Activated CD4-positive, alpha-beta memory T cell treated with anti-CD3 and anti-CD28 coated beads, Interleukin-2, amount 10 ng/mL, durations not matched to agents 7 days and 5 days (primary cell): Measurements from ENCODE around the gene DPEP2NB. TPM values are rescaled to one million over a fixed set of nuclear protein-coding genes. Genes with fewer than 3 reads are reported as not detected.
"Not testable (repeated sequence)": the region's sequence is repeated elsewhere in the genome, so short reads cannot be mapped to it uniquely, and the experiment has no call there.

Experiments used
- CTCF ChIA-PET: fragments of 350-600 bp; sonication (Branson Sonifier 250); formaldehyde crosslinking; loops from one replicate; lab custom pipeline; 2021; ENCODE audit warnings: antibody characterized with exemption, inconsistent platforms; lab: Charles Lee
- POLR2A ChIA-PET: fragments of 350-600 bp; sonication (Branson Sonifier 250); formaldehyde crosslinking; loops from one replicate; lab custom pipeline; 2021; ENCODE audit warnings: antibody characterized with exemption; lab: Charles Lee
- DNase-seq: peaks from one replicate; pipeline ENCODE4 v3.0.0-alpha.2; 2020
- H3K27ac Mint-ChIP-seq: one replicate; pipeline ENCODE4 v1.8.0; 2021; ENCODE audit warnings: mild to moderate bottlenecking, mixed read lengths
- H3K27me3 Mint-ChIP-seq: one replicate; pipeline ENCODE4 v1.8.0; 2021; ENCODE audit warnings: mixed read lengths
- H3K36me3 Mint-ChIP-seq: one replicate; pipeline ENCODE4 v1.8.0; 2021; ENCODE audit warnings: low read depth, mixed read lengths
- H3K4me1 Mint-ChIP-seq: one replicate; pipeline ENCODE4 v1.8.0; 2021; ENCODE audit warnings: mixed read lengths
- H3K4me3 Mint-ChIP-seq: one replicate; pipeline ENCODE4 v1.8.0; 2021; ENCODE audit warnings: mild to moderate bottlenecking, mixed read lengths
- H3K9me3 Mint-ChIP-seq: one replicate; pipeline ENCODE4 v1.8.0; 2021; ENCODE audit warnings: mixed read lengths
- total RNA-seq, 2 experiments: library from RNA; stranded (reverse); gene quantifications; one replicate each; pipeline ENCODE4 v1.2.3, GENCODE V29; 2021

DPEP2NB gene
- total RNA-seq, 2 experiments from 2014 or later, result not detected

DNA sequence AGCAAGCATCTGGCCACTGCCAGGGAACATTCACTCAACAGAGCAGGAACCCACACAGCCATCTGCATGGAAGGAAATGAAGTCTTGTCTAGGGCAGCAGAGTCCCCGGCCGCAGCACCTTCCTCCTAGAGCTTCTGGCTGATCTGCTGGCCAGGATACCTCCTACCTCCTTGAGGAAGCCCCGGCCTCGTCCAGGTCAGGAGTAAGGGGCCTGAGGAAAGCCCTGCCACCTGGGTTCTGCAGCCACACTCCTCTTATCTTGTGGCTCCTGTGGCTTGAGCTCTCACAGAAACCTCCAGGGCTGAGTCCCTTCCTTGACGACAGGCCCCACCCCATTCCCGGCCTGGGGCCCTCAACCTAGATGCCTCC is 21.7 kb downstream of the DPEP2NB start:
- ChIA-PET POLR2A (interaction anchor here (1.0 to 3.3 kb wide), 6 partner anchors 9 to 69 kb away, joined by 3 to 27 read pairs (median 6); partner anchors contain the start of genes DDX28, DUS2 and PSMB10), CTCF (interaction anchor here (1.0 to 4.7 kb wide), 11 partner anchors 10 to 173 kb away, joined by 3 to 36 read pairs (median 4); partner anchors contain the start of genes DDX28 and DUS2)
- not testable (repeated sequence) for H3K9me3 Mint-ChIP-seq, H3K27me3 Mint-ChIP-seq, H3K36me3 Mint-ChIP-seq
- H3K27ac Mint-ChIP-seq, result peak overlapping the region; percentile 97
- H3K4me3 Mint-ChIP-seq, result peak overlapping the region; percentile 71
- H3K4me1 Mint-ChIP-seq, result peaks cover 46% of the 10 kb centered on the region
- peak; percentile 33 for DNase-seq

DNA sequence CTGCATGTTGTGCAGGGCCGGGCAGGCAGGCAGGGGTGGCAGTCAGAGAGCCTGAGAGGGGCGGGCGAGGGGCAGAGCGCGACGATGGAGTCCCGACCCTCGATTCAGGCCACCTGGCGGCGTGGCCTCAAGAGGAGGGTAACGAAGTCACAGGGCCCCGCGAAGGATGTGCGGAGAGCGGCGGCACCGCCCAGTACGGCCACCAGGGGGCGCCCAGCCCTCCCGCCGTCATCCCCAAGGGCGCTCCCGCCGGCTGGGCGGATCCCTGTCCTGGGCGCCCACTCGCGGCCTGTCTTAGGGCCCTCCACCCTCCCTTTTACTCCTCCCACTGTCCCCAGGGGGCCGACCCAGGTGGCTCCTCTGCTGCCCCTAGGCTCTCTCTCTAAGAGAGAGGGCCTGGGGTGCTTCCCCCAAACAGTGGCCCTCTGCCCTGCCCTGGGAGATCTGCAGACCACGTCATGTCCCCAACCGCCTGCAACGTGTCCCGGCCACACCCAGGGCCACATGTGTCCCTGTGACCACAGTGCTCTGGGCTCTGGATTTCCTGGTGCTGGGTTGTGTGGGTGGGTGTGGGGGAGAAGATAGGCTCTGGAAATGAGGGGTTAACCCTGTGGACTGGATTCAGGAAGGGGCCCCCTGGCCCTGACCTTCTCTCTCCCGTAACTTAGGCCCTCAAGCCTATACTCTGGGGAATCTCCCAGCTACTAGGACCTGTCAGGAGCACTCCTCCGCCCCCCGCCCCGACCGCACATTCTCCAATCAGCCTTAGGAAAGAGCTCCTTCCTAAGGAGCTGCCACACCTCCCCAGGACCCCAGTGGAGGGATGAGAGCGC is 22.3 kb downstream of the DPEP2NB start:
- Mint-ChIP-seq H3K9me3 (peaks cover 3% of the 10 kb centered on the region), H3K27me3 (no peaks in the 10 kb centered on the region), H3K4me3 (peak overlapping the region; percentile 71), H3K27ac (peak overlapping the region; percentile 97), H3K36me3 (peaks cover 3% of the 10 kb centered on the region), H3K4me1 (peaks cover 41% of the 10 kb centered on the region)
- ChIA-PET CTCF (interaction anchor here (1.0 to 4.7 kb wide), 11 partner anchors 9 to 174 kb away, joined by 3 to 36 read pairs (median 4); partner anchors contain the start of genes DDX28 and DUS2), POLR2A (interaction anchor here (1.0 to 3.3 kb wide), 6 partner anchors 9 to 70 kb away, joined by 3 to 27 read pairs (median 6); partner anchors contain the start of genes DDX28, DUS2 and PSMB10)
- DNase-seq, result peak; percentile 85

DNA sequence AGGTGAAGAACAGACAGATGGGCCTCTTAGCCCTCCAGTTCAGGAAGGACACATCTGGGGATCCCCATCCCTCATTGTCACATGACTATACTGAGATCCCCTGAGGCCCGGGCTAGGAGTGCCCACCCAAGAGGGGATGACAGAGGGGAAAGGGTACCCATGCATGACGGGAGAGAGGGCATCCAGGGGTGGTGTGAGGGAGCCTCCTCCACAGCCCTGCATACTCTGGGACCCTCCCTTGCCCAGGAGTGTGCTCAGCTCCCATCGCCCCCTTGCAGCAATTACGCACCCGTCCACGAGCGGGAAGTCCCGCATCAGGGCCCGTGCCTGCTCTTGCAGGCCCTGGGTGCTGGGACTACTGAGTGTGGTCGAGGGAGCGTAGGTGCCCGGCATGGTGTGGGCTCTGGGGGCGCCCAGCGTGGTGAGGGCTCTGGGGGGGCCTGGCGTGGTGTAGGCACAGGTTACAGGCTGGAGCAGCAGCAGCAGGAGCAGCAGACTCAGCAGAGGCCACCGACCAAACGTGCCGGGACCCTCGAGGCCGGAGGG is 23.0 kb downstream of the DPEP2NB start:
- peaks cover 44% of the 10 kb centered on the region for H3K4me1 Mint-ChIP-seq
- DNase-seq, result no peak
- CTCF ChIA-PET, result interaction anchor here (1.3 to 4.7 kb wide), 3 partner anchors 10 to 77 kb away, joined by 3 to 36 read pairs (median 5); no protein-coding TSS in a partner anchor
- POLR2A ChIA-PET, result interaction anchor here (1.2 to 1.4 kb wide), 2 partner anchors 10 to 12 kb away, joined by 4 to 5 read pairs; no protein-coding TSS in a partner anchor
- H3K36me3 Mint-ChIP-seq, result peaks cover 3% of the 10 kb centered on the region
- H3K4me3 Mint-ChIP-seq, result no peak overlapping the region
- no peak overlapping the region for H3K27ac Mint-ChIP-seq
- no peaks in the 10 kb centered on the region for H3K27me3 Mint-ChIP-seq
- peaks cover 3% of the 10 kb centered on the region for H3K9me3 Mint-ChIP-seq

- DNase-seq, result no peak
- no peak overlapping the region for H3K27ac Mint-ChIP-seq
- ChIA-PET CTCF (interaction anchor here (1.1 kb wide), 1 partner anchor 17 kb away, joined by 3 read pairs; no protein-coding TSS in a partner anchor), POLR2A (interaction anchor here (1.5 to 1.9 kb wide), 2 partner anchors 16 to 33 kb away, joined by 3 to 8 read pairs; partner anchors contain the start of genes DDX28 and DUS2)
- H3K4me1 Mint-ChIP-seq, result peaks cover 29% of the 10 kb centered on the region
- H3K4me3 Mint-ChIP-seq, result no peak overlapping the region
- H3K9me3 Mint-ChIP-seq, result no peaks in the 10 kb centered on the region
- H3K36me3 Mint-ChIP-seq, result no peaks in the 10 kb centered on the region
- H3K27me3 Mint-ChIP-seq, result no peaks in the 10 kb centered on the region
These were observed 25.7 kb downstream of the DPEP2NB start for GRCh38 chr16:67990018-67990386.

DNA sequence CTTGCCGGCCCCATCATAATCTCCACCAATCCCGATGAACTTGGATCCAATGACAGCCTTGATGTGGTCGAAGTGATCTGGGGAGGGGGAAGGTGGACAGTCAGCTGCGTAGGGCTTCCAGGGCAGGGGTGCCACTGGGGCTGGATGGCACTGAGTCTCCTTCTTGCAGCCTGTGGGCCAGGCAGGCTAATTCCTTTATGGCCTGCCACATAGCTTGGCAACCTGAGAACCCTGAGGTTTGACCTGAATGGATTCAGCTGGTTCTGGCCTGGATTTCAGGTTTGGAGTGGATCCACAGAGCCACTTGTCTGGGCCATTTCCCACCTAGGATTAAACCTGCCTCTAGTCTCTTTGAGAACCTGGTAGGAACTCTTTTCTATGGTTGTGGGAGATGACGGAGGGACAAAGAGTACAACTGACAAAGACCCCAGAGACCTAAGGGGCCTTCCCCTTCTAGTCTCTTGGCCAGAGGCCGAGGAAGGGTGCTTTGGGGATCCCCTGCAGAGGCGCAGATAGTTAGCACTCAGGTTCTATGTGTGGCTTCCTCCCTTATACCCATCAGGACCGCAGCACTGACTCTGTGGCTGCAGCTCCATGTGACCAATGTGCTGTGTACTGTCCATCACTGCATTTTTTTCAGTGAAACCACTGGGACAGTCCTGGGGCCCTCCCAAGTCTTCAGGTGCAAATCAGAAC is 26.2 kb downstream of the DPEP2NB start:
- POLR2A ChIA-PET, result interaction anchor here (1.9 kb wide), 1 partner anchor 33 kb away, joined by 8 read pairs; the partner anchor contains the start of genes DDX28 and DUS2
- H3K4me3 Mint-ChIP-seq, result no peak overlapping the region
- no peak for DNase-seq
- CTCF ChIA-PET, result interaction anchor here (1.3 kb wide), 1 partner anchor 9 kb away, joined by 4 read pairs; the partner anchor contains the start of gene DPEP2
- no peak overlapping the region for H3K27ac Mint-ChIP-seq
- H3K4me1 Mint-ChIP-seq, result peaks cover 31% of the 10 kb centered on the region
- H3K27me3 Mint-ChIP-seq, result no peaks in the 10 kb centered on the region
- no peaks in the 10 kb centered on the region for H3K9me3 Mint-ChIP-seq
- no peaks in the 10 kb centered on the region for H3K36me3 Mint-ChIP-seq

- no peak overlapping the region for H3K27ac Mint-ChIP-seq
These were observed 27.0 kb downstream of the DPEP2NB start for GRCh38 chr16:67988675-67989074.

GRCh38 chr16:67987460-67988160 is 28.1 kb downstream of the DPEP2NB start:
- H3K4me1 Mint-ChIP-seq, result peaks cover 35% of the 10 kb centered on the region
- no peaks in the 10 kb centered on the region for H3K36me3 Mint-ChIP-seq
- H3K4me3 Mint-ChIP-seq, result no peak overlapping the region
- CTCF ChIA-PET, result interaction anchor here (0.6 to 1.1 kb wide), 3 partner anchors 7 to 11 kb away, joined by 3 read pairs; no protein-coding TSS in a partner anchor
- peak overlapping the region; percentile 0 for H3K27ac Mint-ChIP-seq
- POLR2A ChIA-PET, result interaction anchor here (1.7 to 2.3 kb wide), 2 partner anchors 36 to 51 kb away, joined by 5 to 8 read pairs; partner anchors contain the start of genes DUS2 and PSMB10
- no peak for DNase-seq
- no peaks in the 10 kb centered on the region for H3K9me3 Mint-ChIP-seq
- no peaks in the 10 kb centered on the region for H3K27me3 Mint-ChIP-seq

More at GRCh38 chr16:67988675-67989074, 27.0 kb downstream of the DPEP2NB start:
- Mint-ChIP-seq H3K4me3 (no peak overlapping the region), H3K36me3 (no peaks in the 10 kb centered on the region), H3K27me3 (no peaks in the 10 kb centered on the region), H3K4me1 (peaks cover 34% of the 10 kb centered on the region), H3K9me3 (no peaks in the 10 kb centered on the region)
- POLR2A ChIA-PET, result interaction anchor here (0.8 to 1.9 kb wide), 2 partner anchors 11 to 34 kb away, joined by 3 to 8 read pairs; partner anchors contain the start of genes DDX28, DPEP2 and DUS2
- CTCF ChIA-PET, result interaction anchor here (1.1 to 1.3 kb wide), 2 partner anchors 10 to 54 kb away, joined by 3 to 4 read pairs; partner anchors contain the start of gene DPEP2
- DNase-seq, result no peak

DNA sequence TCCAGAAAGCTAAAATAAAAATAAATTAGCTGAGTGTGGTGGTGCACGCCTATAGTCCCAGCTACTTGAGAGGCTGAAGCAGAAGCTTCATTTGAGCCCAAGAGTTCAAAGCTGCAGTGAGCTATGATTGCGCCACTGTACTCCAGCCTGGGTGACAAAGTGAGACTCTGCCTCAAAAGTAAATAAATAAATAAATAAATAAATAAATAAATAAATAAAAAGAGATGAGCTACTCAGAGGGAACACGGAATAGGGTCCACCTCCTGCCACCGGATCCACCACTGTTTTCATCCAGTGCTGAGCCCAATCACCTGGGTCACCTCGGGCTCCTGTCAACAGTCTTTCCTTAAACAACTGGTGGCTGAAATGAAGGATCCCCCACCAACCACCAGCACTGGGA is 28.8 kb downstream of the DPEP2NB start:
- DNase-seq, result no peak
- no peaks in the 10 kb centered on the region for H3K9me3 Mint-ChIP-seq
- ChIA-PET POLR2A (interaction anchor here (1.7 to 2.3 kb wide), 2 partner anchors 37 to 51 kb away, joined by 5 to 8 read pairs; partner anchors contain the start of genes DUS2 and PSMB10), CTCF (interaction anchor here (0.6 to 1.1 kb wide), 4 partner anchors 8 to 54 kb away, joined by 3 to 5 read pairs (median 3); no protein-coding TSS in a partner anchor)
- H3K27me3 Mint-ChIP-seq, result no peaks in the 10 kb centered on the region
- H3K36me3 Mint-ChIP-seq, result no peaks in the 10 kb centered on the region
- no peak overlapping the region for H3K4me3 Mint-ChIP-seq
- no peak overlapping the region for H3K27ac Mint-ChIP-seq
- H3K4me1 Mint-ChIP-seq, result peaks cover 32% of the 10 kb centered on the region

DNA sequence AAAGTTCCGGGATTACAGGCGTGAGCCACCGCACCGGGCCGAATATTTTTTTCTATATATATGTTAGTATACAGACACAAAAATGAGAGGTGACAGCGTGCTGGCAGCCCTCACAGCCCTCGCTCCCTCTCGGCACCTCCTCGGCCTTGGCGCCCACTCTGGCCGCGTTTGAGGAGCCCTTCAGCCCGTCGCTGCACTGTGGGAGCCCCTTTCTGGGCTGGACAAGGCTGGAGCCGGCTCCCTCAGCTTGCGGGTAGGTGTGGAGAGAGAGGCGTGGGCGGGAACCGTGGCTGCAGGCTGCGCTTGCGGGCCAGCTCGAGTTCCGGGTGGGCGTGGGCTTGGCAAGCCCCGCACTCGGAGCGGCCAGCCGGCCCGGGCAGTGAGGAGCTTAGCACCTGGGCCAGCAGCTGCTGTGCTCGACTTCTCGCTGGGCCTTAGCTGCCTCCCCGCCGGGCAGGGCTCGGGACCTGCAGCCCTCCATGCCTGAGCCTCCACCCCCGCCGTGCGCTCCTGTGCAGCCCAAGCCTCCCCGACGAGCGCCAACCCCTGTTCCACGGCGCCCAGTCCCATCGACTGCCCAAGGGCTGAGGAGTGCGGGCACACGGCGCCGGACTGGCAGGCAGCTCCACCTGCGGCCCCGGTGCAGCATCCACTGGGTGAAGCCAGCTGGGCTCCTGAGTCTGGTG is 33.6 kb downstream of the DPEP2NB start:
- ChIA-PET POLR2A (interaction anchor here (0.8 to 3.7 kb wide), 5 partner anchors 10 to 46 kb away, joined by 3 to 28 read pairs (median 3); partner anchors contain the start of genes DDX28, DUS2 and PSMB10), CTCF (interaction anchor here (1.2 to 1.9 kb wide), 7 partner anchors 10 to 98 kb away, joined by 3 to 7 read pairs (median 5); partner anchors contain the start of gene NRN1L)
- Mint-ChIP-seq H3K9me3 (no peaks in the 10 kb centered on the region), H3K4me3 (no peak overlapping the region), H3K36me3 (no peaks in the 10 kb centered on the region), H3K4me1 (peaks cover 25% of the 10 kb centered on the region), H3K27ac (no peak overlapping the region), H3K27me3 (peaks cover 8% of the 10 kb centered on the region)
- DNase-seq, result no peak

- H3K27me3 Mint-ChIP-seq, result peaks cover 13% of the 10 kb centered on the region
- no peaks in the 10 kb centered on the region for H3K36me3 Mint-ChIP-seq
- H3K9me3 Mint-ChIP-seq, result no peaks in the 10 kb centered on the region
- H3K27ac Mint-ChIP-seq, result no peak within 1 kb of the TSS
- H3K4me1 Mint-ChIP-seq, result peaks cover 25% of the 10 kb centered on the region
- H3K4me3 Mint-ChIP-seq, result no peak within 1 kb of the TSS
- POLR2A ChIA-PET, result no interaction called here
- no peak for DNase-seq
- CTCF ChIA-PET, result interaction anchor here (0.9 to 1.4 kb wide), 5 partner anchors 9 to 64 kb away, joined by 3 to 4 read pairs (median 3); no protein-coding TSS in a partner anchor
These were observed 35.6 kb downstream of the DPEP2NB start, which contains the start of gene DPEP3 for GRCh38 chr16:67979955-67980678. Gene DPEP3, minus strand, starts transcription at chr16:67980499. Its CDS starts 119 bp downstream, at chr16:67980380.
